GM18526 (cell line): ENCODE measurements around the gene TMEM271.

Experiments used
- POLR2A ChIP-seq: IDR thresholded peaks from 3 replicates; pipeline ENCODE4 v1.6.1; 2011; ENCODE audit not compliant: insufficient read length; ENCODE audit errors: extremely low read depth

TMEM271 gene

GRCh38 chr4:560061-560460 is 16.0 kb downstream of the TMEM271 start:
- no peak for TF ChIP-seq POLR2A

DNA sequence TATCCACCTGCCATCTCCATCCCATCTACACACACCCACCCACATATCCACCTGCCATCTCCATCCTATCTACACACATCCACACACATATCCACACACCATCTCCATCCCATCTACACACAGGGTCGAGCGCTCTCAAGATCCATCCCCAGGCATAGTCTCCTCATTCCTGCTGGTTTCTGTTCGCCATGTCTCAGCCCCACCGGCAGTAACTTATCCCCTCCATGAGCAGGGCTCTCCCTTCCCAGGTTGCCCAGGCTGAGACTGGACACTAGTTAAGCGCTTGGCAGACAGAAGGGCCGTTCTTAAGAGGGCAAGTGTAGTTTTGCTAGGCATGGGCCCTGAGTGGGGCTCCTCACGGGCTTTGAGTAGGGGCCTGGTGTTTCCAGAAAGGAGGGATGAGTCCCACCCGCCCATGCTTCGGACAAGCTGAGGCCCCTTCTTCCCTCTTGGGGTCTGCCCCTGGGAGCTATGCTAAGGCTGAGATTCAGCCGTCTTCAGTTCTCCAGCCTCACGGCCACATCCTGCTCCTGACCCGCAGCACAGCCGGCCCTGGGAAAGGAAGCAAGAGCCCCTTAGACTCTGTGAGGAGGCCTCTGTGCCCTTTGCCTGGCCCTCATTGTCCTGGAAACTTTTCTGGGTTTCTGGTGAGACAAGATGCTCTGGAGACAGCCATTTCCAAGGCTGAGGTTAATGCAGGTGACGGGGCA is 20.4 kb downstream of the TMEM271 start:
- no peak for TF ChIP-seq POLR2A

DNA sequence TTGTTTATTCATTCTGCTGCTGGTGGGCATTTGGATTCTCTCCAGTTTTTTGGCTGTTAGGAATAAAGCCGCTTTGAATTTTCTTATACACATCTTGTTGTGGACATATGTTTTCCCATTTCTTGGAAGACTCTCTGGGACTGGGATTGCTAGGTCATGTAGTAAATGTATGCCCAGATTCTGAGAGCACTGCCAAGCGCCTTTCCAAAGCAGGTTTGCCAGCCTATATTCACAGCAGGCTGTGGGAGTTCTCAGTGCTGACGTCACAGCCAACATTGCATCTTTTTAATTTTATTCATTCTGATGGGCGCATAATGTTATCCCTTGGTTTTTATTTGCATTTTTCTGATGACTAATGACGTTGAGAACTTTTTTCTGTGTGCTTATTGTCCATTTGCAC is 24.1 kb downstream of the TMEM271 start:
- TF ChIP-seq POLR2A = no peak

DNA sequence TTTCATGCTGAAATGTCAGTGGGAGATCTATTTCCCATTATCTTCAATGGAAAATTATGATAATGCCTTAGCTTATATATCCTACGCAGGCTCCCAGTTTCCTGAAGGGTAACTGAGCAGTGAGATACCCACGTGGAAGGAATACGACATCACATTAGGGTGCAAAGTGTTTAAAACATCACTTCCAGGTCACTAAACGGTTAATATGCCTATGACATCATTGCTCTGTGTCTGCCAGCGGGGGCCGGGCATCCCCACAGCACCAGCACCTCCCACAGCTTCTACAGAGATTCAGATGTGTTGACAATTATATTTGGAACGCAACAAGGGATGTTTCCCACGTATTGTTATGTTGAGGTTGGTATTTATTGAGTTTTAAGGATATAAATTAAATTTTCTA is 27.1 kb downstream of the TMEM271 start:
- no peak for TF ChIP-seq POLR2A

- no peak for TF ChIP-seq POLR2A
Observed at GRCh38 chr4:545612-546011, 30.5 kb downstream of the TMEM271 start.

DNA sequence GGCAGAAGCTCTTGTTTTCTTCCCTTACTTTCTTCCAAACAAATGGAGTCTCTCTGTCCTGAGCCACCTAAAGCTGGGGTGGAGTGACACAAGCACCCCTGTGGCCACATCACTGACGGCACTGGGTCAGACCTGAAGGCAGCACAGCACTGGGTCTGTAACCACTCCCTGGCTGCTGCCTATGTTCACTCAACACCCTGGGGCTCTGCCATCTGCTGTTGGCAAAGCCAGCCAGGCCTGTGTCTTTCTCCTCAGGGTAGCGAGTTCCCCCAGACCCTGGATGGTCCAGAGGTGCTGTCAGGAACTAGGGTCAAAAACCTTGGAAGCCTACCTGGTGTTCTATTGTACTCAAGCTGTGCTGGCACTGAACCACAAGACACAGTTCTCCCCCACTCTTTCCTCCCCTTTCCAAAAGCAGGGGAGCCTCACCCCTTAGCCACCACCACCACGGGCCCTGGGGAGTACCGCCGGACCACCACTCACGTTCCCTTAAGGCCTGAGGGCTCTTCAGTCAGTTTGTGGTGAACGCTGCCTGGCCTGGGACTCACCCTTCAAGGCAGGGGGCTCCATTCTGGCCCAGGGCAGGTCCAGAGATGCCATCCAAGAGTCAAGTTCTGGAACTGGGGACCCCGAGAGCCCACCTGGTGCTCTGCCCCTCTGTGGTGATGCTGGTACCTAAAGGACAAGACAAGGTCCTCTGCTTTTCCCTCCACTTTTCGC is 31.5 kb downstream of the TMEM271 start:
- no peak for TF ChIP-seq POLR2A

- no peak for TF ChIP-seq POLR2A
Observed at GRCh38 chr4:541271-541670, 34.8 kb downstream of the TMEM271 start.

DNA sequence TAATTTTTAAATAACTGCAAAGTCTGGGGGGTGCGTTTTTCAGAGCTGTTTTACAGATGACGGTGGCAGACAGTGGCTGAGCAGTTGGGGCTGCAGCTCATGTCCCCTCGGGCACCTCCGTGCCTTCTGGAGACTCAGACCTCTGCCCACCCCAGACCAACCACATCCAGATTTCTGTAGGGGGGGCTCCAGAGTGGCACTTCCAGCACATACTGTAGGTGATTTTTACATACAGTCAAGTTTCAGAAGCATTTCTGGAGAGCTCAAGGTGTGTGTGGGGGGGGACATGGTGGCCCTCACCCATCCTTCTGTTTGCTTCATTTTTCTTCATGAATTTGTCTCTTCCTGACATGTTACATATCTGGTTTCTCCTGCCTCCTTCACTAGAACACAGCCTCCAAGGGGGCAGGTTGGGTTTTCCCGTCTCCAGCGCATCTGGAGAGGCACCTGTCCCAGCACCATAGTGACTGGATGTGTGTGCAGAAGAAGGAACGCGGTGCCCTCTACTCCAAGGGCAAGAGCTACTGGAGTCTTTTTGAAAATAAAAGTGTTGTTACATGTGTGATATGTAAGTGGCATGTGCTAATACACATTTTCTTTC is 37.5 kb downstream of the TMEM271 start:
- TF ChIP-seq POLR2A = no peak

DNA sequence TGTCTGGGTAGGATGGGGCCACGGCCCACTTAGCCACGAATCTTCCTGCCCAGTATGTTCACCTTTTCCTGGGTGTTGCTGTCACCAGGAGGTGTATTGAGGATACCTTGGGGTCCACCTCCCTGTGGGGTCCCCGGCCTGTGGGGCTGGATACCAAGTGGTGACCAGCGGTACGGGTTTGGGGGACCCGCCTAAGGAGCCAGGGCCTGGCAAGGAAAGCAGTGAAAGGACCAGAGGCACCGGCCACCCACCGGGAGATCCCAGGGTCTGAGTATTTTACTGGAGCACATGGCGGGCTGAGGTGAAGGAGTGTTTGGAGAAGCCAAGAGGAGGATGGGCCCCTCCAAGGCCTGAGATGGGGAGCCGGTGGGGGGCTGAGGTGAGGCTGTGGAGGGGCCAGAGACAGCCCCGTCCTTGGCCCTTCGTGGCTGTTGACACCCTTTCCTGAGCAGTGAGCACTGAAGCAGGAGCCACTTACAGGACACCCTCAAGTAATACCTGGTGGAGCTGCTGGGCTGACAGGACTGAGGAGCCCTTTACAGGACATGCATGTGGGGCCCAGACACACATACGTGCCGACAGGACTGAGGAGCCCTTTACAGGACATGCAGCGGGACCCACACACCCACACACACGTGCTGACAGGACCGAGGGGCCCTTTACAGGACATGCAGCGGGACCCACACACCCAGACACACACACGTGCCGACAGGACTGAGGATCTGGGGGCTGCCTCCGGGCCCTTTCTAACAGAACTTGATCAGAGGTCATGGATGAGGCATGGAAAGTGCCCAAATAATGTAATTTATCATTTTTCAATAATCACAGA is 38.4 kb downstream of the TMEM271 start:
- TF ChIP-seq POLR2A = no peak

GRCh38 chr4:536351-536972 is 39.6 kb downstream of the TMEM271 start:
- TF ChIP-seq POLR2A = no peak

DNA sequence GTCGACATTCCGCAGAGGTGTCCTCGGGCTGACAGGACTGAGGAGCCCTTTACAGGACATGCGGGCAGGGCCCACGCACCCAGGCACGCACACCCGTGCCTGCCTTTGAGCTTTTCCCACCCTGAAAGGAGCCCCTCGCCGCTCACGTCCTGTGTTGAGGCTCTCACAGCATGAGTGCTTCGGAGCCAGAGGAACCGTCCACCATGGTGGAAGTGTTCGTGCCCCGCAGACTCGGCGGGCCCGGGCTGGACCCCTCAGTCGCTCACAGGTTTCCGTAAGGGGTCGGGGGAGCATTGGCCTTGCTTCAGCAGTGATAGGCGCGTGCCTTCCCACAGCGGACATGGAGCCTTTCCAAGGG is 40.2 kb downstream of the TMEM271 start:
- TF ChIP-seq POLR2A = no peak

GRCh38 chr4:535181-535923 is 40.7 kb downstream of the TMEM271 start:
- TF ChIP-seq POLR2A = no peak

DNA sequence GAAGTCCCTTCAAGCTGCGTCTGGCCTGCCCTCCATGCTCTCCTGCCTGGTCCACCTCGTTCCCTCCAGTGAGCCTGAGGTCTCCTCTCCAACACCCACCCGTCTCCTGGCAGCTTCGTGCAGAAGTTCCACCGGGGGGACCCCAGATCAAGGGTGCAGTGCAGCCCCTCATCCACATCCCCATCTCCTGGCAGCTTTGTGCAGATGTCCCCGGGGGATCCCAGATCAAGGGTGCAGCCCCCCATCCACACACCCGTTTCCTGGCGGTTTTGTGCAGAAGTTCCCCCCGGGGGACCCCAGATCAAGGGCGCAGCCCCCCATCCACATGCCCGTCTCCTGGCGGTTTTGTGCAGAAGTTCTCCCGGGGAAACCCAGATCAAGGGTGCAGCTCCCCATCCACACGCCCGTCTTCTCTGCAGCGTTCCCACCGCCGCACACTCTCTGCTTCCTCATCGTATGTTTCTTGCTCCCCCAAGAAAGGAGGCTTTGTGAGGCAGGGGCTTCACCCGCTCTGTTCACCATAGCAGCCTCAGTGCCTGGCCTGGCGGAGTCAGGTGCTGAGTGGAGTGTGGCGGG is 41.4 kb downstream of the TMEM271 start:
- no peak for TF ChIP-seq POLR2A

DNA sequence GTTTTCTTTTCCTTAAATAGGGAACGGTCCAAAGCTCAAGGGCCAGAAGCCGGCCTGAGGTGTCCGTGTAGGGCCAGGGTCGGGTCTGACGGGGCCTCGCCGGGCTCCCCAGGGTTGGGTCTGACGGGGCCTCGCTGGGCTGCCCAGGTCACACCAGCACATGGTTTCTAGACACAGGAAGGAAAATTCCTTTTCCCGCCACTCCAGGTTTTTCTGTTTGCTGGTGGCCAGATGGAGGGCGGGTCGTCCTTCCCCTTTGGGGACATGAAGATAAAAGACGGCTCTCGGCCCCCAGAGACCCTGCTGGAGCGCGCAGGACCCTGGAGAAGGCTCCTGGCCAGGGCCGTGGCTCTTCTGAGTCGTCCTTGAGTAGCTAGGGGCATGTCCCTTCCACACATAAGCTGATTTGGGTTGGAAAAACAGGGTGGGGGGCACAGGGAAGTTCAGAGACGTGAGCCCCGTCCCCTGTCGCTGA is 42.0 kb downstream of the TMEM271 start:
- TF ChIP-seq POLR2A = no peak
